Testis (tissue), 3 donors: Measurements from ENCODE around the gene KIFC3. TPM values are rescaled to one million over a fixed set of nuclear protein-coding genes. Genes with fewer than 3 reads are reported as not detected.

Experiments used
- DNase-seq: peaks from one replicate; pipeline ENCODE4 v3.0.0-alpha.2; 2019
- H3K27ac ChIP-seq, 2 donors: fragments of 200-600 bp; sonication (generic); one replicate each; pipeline ENCODE4 v1.5.1; 2019
- H3K27me3 ChIP-seq: fragments of 200-600 bp; sonication (generic); one replicate; pipeline ENCODE4 v1.5.1; 2019
- H3K36me3 ChIP-seq: fragments of 200-600 bp; sonication (generic); one replicate; pipeline ENCODE4 v1.5.1; 2017; ENCODE audit warnings: low read depth; ENCODE audit errors: missing control alignments
- H3K4me1 ChIP-seq: fragments of 200-600 bp; sonication (generic); one replicate; pipeline ENCODE4 v1.5.1; 2019
- H3K4me3 ChIP-seq, 2 donors: fragments of 200-600 bp; sonication (generic); one replicate each; pipeline ENCODE4 v1.5.1; 2017 to 2019
- H3K9me3 ChIP-seq: fragments of 200-600 bp; sonication (generic); one replicate; pipeline ENCODE4 v1.5.1; 2017
- POLR2A ChIP-seq: fragments of 450-650 bp; IDR thresholded peaks from one replicate; pipeline ENCODE4 v1.6.1; 2017; ENCODE audit warnings: antibody characterized with exemption, mild to moderate bottlenecking, moderate library complexity
- WGBS, 2 donors: methylation state at CpG; one replicate each; pipeline ENCODE4 v1.1.5; 2018; 5-methylcytosine and 5-hydroxymethylcytosine counted together
- intact Hi-C: fragments of 100-400 bp; cut with DNase I; formaldehyde crosslinking; loops from one replicate; pipeline ENCODE4 v1.15.1; 2023; ENCODE audit warnings: low total_unique reads
- polyA plus RNA-seq: library from polyadenylated mRNA; stranded (reverse); fragments of 350-450 nt; fragmentation: Illumina TruSeq; extraction: RNeasy Lipid Tissue Mini Kit (QIAGEN cat#74804); gene quantifications from one replicate; pipeline ENCODE4 v1.2.3, GENCODE V29; 2014; ENCODE audit warnings: low read depth, low replicate concordance; ENCODE audit not compliant: insufficient read depth
- total RNA-seq, 2 donors: library from RNA; depleted of rRNA; stranded (reverse); fragments of >200 nt; gene quantifications; one replicate each; pipeline ENCODE4 v1.2.3, GENCODE V29; 2016
- TF ChIP-seq, protein P1 (sequence below), 3 experiments: fragments of 450-650 bp in 2 of 3; fragments of 200-600 bp in 1 of 3; sonication (generic) in 1 of 3; IDR thresholded peaks; one replicate each; pipeline ENCODE4 v1.5.1; 2016 to 2019; ENCODE audit warnings: antibody characterized with exemption in 3 of 3, mild to moderate bottlenecking in 2 of 3, moderate library complexity in 1 of 3

KIFC3 gene
- total and polyA plus RNA-seq, 3 donors from 2014 or later: 105 to 185 (median 137) TPM

DNA sequence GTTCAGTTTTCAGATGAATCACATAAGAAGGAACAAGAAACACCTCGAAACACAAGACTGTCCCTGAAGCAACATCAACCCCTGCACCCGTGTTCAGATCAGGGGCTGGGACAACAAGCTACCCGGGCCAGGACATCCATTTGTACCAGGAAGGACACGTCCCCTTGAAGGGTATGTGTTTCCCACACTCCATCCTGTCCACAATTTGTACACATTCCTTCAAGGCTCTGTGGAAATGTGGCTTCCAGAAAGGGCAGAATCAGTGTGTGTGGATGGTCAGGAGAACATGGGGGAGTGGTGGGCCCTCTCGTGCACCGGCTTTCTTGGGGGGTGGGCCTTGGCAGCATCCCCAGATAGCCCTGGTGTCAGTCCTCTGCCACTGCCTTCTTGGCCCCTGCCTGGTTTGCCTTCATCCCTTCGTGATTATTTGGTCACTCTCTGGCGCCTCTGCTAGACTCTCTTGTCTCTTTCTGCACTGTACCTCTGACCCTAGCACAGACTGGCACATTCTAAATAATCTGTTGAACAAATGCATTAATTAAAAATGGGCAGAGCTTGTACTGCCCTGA lies 10.3 kb downstream of the KIFC3 start:
- 48 to 62% methylated on average over 7 to 8 of the region's 8 CpGs for WGBS, 2 donors
- Histone ChIP-seq H3K4me1 (peaks cover 29% of the 10 kb centered on the region), H3K4me3 (no peak overlapping the region), H3K27me3 (no peaks in the 10 kb centered on the region), H3K9me3 (no peaks in the 10 kb centered on the region), H3K36me3 (no peaks in the 10 kb centered on the region), H3K27ac (no peak overlapping the region)
- TF ChIP-seq POLR2A: no peak
- TF ChIP-seq, protein P1, sequence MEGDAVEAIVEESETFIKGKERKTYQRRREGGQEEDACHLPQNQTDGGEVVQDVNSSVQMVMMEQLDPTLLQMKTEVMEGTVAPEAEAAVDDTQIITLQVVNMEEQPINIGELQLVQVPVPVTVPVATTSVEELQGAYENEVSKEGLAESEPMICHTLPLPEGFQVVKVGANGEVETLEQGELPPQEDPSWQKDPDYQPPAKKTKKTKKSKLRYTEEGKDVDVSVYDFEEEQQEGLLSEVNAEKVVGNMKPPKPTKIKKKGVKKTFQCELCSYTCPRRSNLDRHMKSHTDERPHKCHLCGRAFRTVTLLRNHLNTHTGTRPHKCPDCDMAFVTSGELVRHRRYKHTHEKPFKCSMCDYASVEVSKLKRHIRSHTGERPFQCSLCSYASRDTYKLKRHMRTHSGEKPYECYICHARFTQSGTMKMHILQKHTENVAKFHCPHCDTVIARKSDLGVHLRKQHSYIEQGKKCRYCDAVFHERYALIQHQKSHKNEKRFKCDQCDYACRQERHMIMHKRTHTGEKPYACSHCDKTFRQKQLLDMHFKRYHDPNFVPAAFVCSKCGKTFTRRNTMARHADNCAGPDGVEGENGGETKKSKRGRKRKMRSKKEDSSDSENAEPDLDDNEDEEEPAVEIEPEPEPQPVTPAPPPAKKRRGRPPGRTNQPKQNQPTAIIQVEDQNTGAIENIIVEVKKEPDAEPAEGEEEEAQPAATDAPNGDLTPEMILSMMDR (IDR thresholded peaks at IDR 0.05): no peak
- no peak for DNase-seq
- intact Hi-C loops: no loop called here

DNA sequence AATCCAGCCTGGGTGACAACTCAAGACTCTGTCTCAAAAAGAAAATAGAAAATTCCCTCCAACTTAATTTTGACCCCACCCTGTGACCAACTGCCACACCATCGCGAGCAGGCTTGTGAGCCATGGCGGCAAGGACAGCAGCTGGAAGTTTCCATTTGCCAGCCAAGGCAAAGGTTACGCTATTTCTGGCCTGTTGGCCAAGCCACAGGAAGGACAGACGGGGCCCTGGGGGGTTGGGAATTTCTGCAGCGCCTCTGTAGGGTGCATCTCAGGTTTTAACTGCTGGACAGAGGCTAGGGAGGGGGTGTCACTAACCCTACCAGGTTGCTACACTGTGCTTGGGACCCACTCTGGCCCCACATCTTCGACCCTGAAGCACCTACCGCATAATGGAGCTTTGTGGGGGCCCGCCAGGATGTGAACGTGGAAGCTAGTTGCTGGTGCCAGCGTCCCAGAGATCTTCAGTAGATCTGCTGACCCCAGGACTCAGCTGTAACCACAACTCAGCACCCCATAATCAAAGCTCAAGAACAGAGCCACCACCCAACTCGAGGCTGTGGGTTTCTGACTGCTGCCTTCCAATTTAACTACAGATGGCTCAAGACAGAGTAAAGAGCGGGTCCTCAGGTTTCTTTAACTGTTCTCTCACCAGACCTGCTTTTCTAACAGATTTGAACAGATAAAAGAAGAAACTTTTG lies 10.9 kb downstream of the KIFC3 start:
- intact Hi-C loops: no loop called here
- Histone ChIP-seq H3K4me3 (no peak overlapping the region), H3K36me3 (no peaks in the 10 kb centered on the region), H3K27me3 (no peaks in the 10 kb centered on the region), H3K9me3 (no peaks in the 10 kb centered on the region), H3K27ac (peak overlapping the region in 1 of 2 donors; percentile 50), H3K4me1 (peaks cover 35% of the 10 kb centered on the region)
- TF ChIP-seq, protein P1 (IDR thresholded peaks at IDR 0.05): no peak
- TF ChIP-seq POLR2A: no peak
- 57 to 58% methylated on average over 6 to 13 of the region's 13 CpGs for WGBS, 2 donors
- DNase-seq: no peak

DNA sequence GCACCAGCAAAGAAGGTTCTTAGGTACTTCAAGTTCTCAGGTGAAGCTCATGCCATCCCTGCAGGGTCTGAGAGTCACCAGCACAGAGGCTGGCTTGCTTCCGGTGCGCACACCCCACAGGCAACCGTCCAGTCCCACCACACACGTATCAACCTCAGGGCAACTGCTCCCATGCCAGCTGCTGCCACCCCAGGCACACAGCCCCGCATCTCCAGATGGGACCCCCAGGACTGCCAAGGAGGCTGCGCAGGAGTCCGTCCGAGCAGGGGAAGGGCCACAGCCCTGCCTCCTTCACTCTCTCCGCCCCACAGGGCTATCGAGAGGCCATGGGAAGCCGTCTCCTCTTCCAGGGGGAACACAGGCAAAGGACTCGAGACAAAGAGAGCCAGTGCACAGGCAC lies 13.3 kb downstream of the KIFC3 start:
- WGBS, 2 donors: 79 to 88% methylated on average over 10 to 12 of the region's 12 CpGs
- DNase-seq: no peak
- intact Hi-C loops: no loop called here
- peak overlapping the region; percentile 41 to 73 for H3K27ac ChIP-seq
- H3K36me3 ChIP-seq: no peaks in the 10 kb centered on the region
- H3K4me1 ChIP-seq: peaks cover 41% of the 10 kb centered on the region
- no peak overlapping the region for H3K4me3 ChIP-seq
- no peaks in the 10 kb centered on the region for H3K9me3 ChIP-seq
- TF ChIP-seq POLR2A: no peak
- TF ChIP-seq, protein P1 (IDR thresholded peaks at IDR 0.05): no peak
- H3K27me3 ChIP-seq: no peaks in the 10 kb centered on the region

DNA sequence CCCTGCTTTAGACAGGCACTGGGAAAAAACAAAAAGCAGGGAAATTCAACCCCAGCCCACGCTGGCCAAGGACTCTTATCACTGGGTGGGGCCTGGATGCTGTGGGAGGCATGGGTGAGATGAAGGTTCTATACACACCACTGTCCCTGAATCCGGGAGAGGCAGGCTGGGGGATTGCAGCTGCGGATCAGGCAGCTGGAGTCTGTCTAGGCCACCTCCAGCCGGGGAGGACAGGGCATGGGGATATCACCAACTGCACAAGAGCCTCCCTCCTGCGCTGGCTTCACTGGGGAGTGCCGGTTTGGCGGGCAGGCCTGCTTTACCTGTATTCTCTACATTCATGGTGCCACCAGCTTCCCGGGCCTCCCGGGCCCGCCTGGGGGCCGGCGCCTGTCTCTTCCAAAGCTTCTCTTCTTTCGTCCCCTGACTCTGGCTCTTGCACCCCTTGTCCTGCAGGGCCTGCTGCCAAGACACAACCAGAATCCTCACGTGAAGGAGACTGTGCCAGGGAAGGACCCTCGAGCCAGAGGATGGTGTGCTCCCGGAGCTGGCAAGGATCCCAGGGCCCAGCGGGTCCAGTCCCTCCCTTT lies 13.9 kb downstream of the KIFC3 start:
- H3K27ac ChIP-seq: peak overlapping the region; percentile 41 to 73
- intact Hi-C loops: no loop called here
- 37 to 87% methylated on average over 9 to 17 of the region's 17 CpGs for WGBS, 2 donors

More for the DNA sequence above, 13.9 kb downstream of the KIFC3 start:
- peak; percentile 47 for DNase-seq
- Histone ChIP-seq H3K36me3 (no peaks in the 10 kb centered on the region), H3K9me3 (no peaks in the 10 kb centered on the region), H3K4me1 (peaks cover 41% of the 10 kb centered on the region), H3K4me3 (no peak overlapping the region), H3K27me3 (no peaks in the 10 kb centered on the region)
- no peak for TF ChIP-seq POLR2A
- TF ChIP-seq, protein P1 (IDR thresholded peaks at IDR 0.05): no peak
